DOHH2 (cell line): ENCODE measurements around the gene CD1E.

Source experiments
- CTCF ChIP-seq: fragments of 200-600 bp; sonication (generic); IDR thresholded peaks from one replicate; pipeline ENCODE4 v1.5.1; 2014; ENCODE audit warnings: antibody characterized with exemption, mild to moderate bottlenecking, low read depth, low read length; ENCODE audit not compliant: poor library complexity, severe bottlenecking
- EZH2phosphoT487 ChIP-seq: fragments of 200-600 bp; sonication (generic); IDR thresholded peaks from 2 replicates; pipeline ENCODE4 v1.6.1; 2017; ENCODE audit warnings: borderline replicate concordance, mild to moderate bottlenecking, antibody characterized with exemption, low read length, moderate library complexity, mixed read lengths

DNA sequence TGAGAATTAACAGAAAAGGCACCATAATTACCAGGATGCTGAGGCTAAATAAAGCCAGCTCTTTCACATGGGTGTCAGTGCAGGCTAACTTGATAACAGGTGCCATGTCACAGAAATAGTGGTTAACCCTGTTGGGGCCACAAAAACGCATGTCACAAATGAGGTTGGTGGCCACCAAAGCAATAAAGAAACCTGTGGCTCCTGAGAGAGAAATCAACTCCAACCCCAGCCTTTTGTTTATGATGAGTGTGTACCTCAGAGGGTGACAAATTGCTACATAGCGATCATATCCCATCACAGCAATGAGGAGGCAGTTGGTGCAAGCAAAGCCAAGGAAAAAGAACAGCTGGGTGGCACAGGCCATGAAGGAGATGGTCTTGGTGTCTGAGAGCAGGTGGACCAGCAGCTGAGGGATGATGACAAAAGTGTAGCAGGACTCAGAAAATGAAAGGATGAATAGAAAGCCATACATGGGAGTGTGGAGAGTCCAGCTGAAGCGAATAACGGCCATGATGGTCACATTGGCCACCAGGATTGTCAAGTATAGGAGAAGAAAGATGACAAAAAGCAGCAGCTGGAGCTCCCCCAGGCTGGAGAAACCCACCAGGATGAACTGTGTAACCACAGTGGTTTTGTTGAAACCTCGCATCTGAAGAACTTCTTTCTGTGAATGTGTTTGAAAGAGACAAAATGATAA, 45.3 kb downstream of the CD1E start, which contains the start of gene OR10T2:
- TF ChIP-seq CTCF (no peak), EZH2phosphoT487 (no peak)
